Liver (tissue), 7 donors: Measurements from ENCODE around the gene LOC128125822.

Experiments used
- DNase-seq: peaks from one replicate; pipeline ENCODE4 v3.0.0-alpha.2; 2017; ENCODE audit warnings: low spot score
- H3K27ac ChIP-seq, 2 donors: one replicate each; pipeline ENCODE4 v1.7.0; 2013; ENCODE audit warnings: inconsistent platforms in 2 of 2, low read length in 2 of 2, control low read depth in 1 of 2, low read depth in 1 of 2, mild to moderate bottlenecking in 1 of 2
- H3K27me3 ChIP-seq, 4 donors: one replicate each; pipeline versions ENCODE4 v1.6.1 to v1.7.0; 2013; ENCODE audit warnings: low read length in 3 of 4, inconsistent platforms in 1 of 4, mild to moderate bottlenecking in 1 of 4, moderate library complexity in 1 of 4; ENCODE audit not compliant: control insufficient read depth in 4 of 4, insufficient read depth in 4 of 4
- H3K36me3 ChIP-seq, 4 donors: one replicate each; pipeline versions ENCODE4 v1.6.1 to v1.7.0; 2013; ENCODE audit warnings: low read length in 3 of 4, mild to moderate bottlenecking in 3 of 4, low read depth in 1 of 4, moderate library complexity in 1 of 4; ENCODE audit not compliant: control insufficient read depth in 4 of 4, insufficient read depth in 3 of 4
- H3K4me1 ChIP-seq, 4 donors: one replicate each; pipeline versions ENCODE4 v1.6.1 to v1.7.0; 2013; ENCODE audit warnings: low read length in 3 of 4, mild to moderate bottlenecking in 3 of 4, moderate library complexity in 1 of 4; ENCODE audit not compliant: control insufficient read depth in 4 of 4, insufficient read depth in 4 of 4
- H3K4me3 ChIP-seq, 3 donors: one replicate each; pipeline versions ENCODE4 v1.6.1 to v1.7.0; 2013; ENCODE audit warnings: low read length in 3 of 3, control low read depth in 1 of 3, low read depth in 1 of 3, mild to moderate bottlenecking in 1 of 3
- H3K9ac ChIP-seq, 2 donors: one replicate each; pipeline ENCODE4 v1.7.0; 2013; ENCODE audit warnings: low read length in 2 of 2, mild to moderate bottlenecking in 2 of 2, moderate library complexity in 2 of 2, control low read depth in 1 of 2, low read depth in 1 of 2
- H3K9me3 ChIP-seq, 4 donors: one replicate each; pipeline versions ENCODE4 v1.6.1 to v1.7.0; 2013; ENCODE audit warnings: low read length in 3 of 4; ENCODE audit not compliant: control insufficient read depth in 4 of 4
- ATF3 ChIP-seq: IDR thresholded peaks from 2 replicates; pipeline ENCODE4 v1.6.1; 2016; ENCODE audit warnings: antibody characterized with exemption
- FOXA1 ChIP-seq: IDR thresholded peaks from 2 replicates; pipeline ENCODE4 v1.6.1; 2016; ENCODE audit warnings: antibody characterized with exemption
- FOXA2 ChIP-seq: IDR thresholded peaks from 2 replicates; pipeline ENCODE4 v1.6.1; 2016; ENCODE audit warnings: antibody characterized with exemption
- GABPA ChIP-seq, 2 donors: IDR thresholded peaks in 1 of 2; conservative IDR thresholded peaks in 1 of 2; 2 replicates each; pipeline ENCODE4 v1.6.1; 2016; ENCODE audit warnings: antibody characterized with exemption in 2 of 2, mild to moderate bottlenecking in 1 of 2, moderate library complexity in 1 of 2
- HNF4A ChIP-seq, 2 donors: conservative IDR thresholded peaks; 2 replicates each; pipeline ENCODE4 v1.6.1; 2016; ENCODE audit warnings: antibody characterized with exemption in 2 of 2, mild to moderate bottlenecking in 2 of 2
- HNF4G ChIP-seq: IDR thresholded peaks from 2 replicates; pipeline ENCODE4 v1.6.1; 2016; ENCODE audit warnings: antibody characterized with exemption
- JUND ChIP-seq, 2 donors: IDR thresholded peaks; 2 replicates each; pipeline ENCODE4 v1.6.1; 2016; ENCODE audit warnings: antibody characterized with exemption in 2 of 2
- MAX ChIP-seq: IDR thresholded peaks from 2 replicates; pipeline ENCODE4 v1.6.1; 2016; ENCODE audit warnings: antibody characterized with exemption
- NR2F2 ChIP-seq: IDR thresholded peaks from 2 replicates; pipeline ENCODE4 v1.6.1; 2016; ENCODE audit warnings: antibody characterized with exemption
- RAD21 ChIP-seq, 2 donors: IDR thresholded peaks; 2 replicates each; pipeline ENCODE4 v1.6.1; 2016; ENCODE audit warnings: antibody characterized with exemption in 2 of 2, mild to moderate bottlenecking in 2 of 2
- REST ChIP-seq: IDR thresholded peaks from 2 replicates; pipeline ENCODE4 v1.6.1; 2016; ENCODE audit warnings: antibody characterized with exemption, mild to moderate bottlenecking
- SP1 ChIP-seq: IDR thresholded peaks from 2 replicates; pipeline ENCODE4 v1.6.1; 2018; ENCODE audit warnings: antibody characterized with exemption, mild to moderate bottlenecking
- TAF1 ChIP-seq: conservative IDR thresholded peaks from 2 replicates; pipeline ENCODE4 v1.6.1; 2016; ENCODE audit warnings: antibody characterized with exemption, mild to moderate bottlenecking
- WGBS: extraction: QIAGEN DNeasy Blood & Tissue Kit; methylation state at CpG from one replicate; pipeline ENCODE4 v1.1.7; 2013; 5-methylcytosine and 5-hydroxymethylcytosine counted together
- donor health status: healthy.
- donor health status: healthy.
- donor health status: healthy.
- donor health status: healthy.

The LOC128125822 gene

GRCh38 chr6:63565727-63566596, 6.3 kb upstream of the LOC128125822 start:
- 41% methylated on average over 4 of the region's 4 CpGs for WGBS
- Histone ChIP-seq H3K4me3 (peak overlapping the region in 2 of 3 donors; percentile 1 to 20), H3K36me3 (peaks cover 0 to 1% (median 0%) of the 10 kb centered on the region in 4 donors), H3K9me3 (no peaks in the 10 kb centered on the region), H3K27me3 (no peaks in the 10 kb centered on the region), H3K9ac (peak overlapping the region; percentile 58 to 100), H3K27ac (peak overlapping the region; percentile 90 to 96), H3K4me1 (peaks cover 4 to 28% (median 9%) of the 10 kb centered on the region in 4 donors)
- no peak for DNase-seq
- TF ChIP-seq FOXA1 = peak; percentile 4
- TF ChIP-seq HNF4G = no peak
- TF ChIP-seq TAF1 = no peak
- peak; percentile 52 for TF ChIP-seq MAX
- peak; percentile 68 for TF ChIP-seq NR2F2
- peak; percentile 71 for TF ChIP-seq REST

GRCh38 chr6:63567966-63568365, 4.3 kb upstream of the LOC128125822 start:
- peak overlapping the region in 1 of 2 donors; percentile 17 for H3K27ac ChIP-seq
- H3K27me3 ChIP-seq = no peaks in the 10 kb centered on the region
- WGBS = 90% methylated on average over 1 of the region's 1 CpG
- DNase-seq = no peak
- H3K9ac ChIP-seq = no peak overlapping the region
- TF ChIP-seq FOXA2 = no peak
- no peak for TF ChIP-seq NR2F2
- TF ChIP-seq TAF1 = no peak
- TF ChIP-seq JUND (IDR thresholded peaks at IDR 0.05) = no peak
- no peak for TF ChIP-seq SP1
- no peak for TF ChIP-seq GABPA (IDR thresholded peaks at IDR 0.05 in 1 of 2, conservative IDR thresholded peaks at IDR 0.05 in 1 of 2)
- no peak for TF ChIP-seq HNF4G
- TF ChIP-seq REST = no peak
- no peak for TF ChIP-seq FOXA1
- TF ChIP-seq HNF4A (conservative IDR thresholded peaks at IDR 0.05) = no peak
- no peak for TF ChIP-seq ATF3
- no peak for TF ChIP-seq RAD21 (IDR thresholded peaks at IDR 0.05)
- H3K4me1 ChIP-seq = peaks cover 4 to 19% (median 7%) of the 10 kb centered on the region in 4 donors
- H3K4me3 ChIP-seq = no peak overlapping the region
- H3K9me3 ChIP-seq = no peaks in the 10 kb centered on the region
- H3K36me3 ChIP-seq = peaks cover 0 to 3% (median 0%) of the 10 kb centered on the region in 4 donors
